Measurements from ENCODE around the gene ADGRD1. TPM values are rescaled to one million over a fixed set of nuclear protein-coding genes. Genes with fewer than 3 reads are reported as not detected.

Gene ADGRD1
- total RNA-seq, 1 experiment from 2014 or later = 0.77 TPM

DNA sequence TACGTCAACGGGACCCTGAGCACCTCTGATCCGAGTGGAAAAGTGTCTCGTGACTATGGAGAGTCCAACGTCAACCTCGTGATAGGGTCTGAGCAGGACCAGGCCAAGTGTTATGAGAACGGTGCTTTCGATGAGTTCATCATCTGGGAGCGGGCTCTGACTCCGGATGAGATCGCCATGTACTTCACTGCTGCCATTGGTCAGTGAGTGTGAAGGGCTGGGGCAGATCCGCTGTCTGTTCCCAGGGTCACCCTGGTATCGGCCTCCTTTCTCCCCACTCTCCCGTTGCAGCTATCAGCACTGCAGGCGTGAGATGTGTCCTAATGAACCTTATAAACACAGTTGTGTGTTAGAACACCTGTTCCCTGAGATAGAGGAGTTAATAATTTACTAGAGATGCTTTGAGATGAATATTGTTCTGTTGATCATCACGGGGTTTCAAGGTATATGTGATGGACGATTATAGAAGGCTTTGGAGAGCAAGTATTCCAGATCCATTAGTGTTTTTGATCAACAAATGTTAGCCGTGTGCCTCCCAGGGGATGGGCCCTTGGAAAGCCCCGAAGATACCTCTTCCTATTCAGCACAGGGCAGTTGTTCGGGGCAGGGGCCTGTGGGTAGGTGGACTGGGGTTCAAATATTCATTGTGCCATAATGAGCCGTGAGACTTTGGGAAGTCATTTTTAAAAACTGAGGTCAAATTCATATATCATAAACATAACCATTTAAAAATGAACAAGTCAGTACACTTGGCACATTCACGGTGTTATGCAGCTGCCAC lies 33.6 kb downstream of the ADGRD1 start:
- Mint-ChIP-seq H3K27ac (no peak overlapping the region), H3K4me3 (no peak overlapping the region), H3K36me3 (no peaks in the 10 kb centered on the region), H3K4me1 (no peaks in the 10 kb centered on the region), H3K27me3 (ENCODE audit: low read depth) (no peaks in the 10 kb centered on the region), H3K9me3 (no peaks in the 10 kb centered on the region)
- ChIA-PET POLR2A (no interaction called here), CTCF (no interaction called here)
- ATAC-seq (no peak), DNase-seq (ENCODE audit: low spot score) (no peak)
- TF ChIP-seq NR2C2 (CRISPR knock-in tag; IDR thresholded peaks at IDR 0.05) = no peak

DNA sequence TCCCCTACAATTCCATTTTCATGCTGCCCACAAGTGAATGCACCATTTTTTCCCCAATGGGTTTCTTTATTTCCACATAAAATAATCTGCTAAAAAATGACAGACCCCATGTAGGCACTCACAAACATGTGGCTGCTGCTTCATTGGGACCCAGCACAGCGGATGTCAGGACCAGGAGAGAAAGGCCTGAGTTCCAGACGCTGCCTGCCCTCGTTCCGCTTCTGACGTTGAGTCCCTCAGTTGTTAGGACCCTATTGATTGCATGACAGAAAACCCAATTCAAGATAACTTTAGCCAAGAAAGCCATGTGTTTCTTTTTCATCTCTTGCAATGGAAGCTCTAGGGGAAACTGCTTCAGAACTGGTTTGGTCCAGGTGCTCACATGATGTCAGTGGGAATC lies 34.6 kb downstream of the ADGRD1 start:
- H3K36me3 Mint-ChIP-seq = no peaks in the 10 kb centered on the region
- CTCF ChIA-PET = no interaction called here
- ATAC-seq = no peak
- POLR2A ChIA-PET = no interaction called here
- H3K27me3 Mint-ChIP-seq (ENCODE audit: low read depth) = no peaks in the 10 kb centered on the region
- no peak overlapping the region for H3K27ac Mint-ChIP-seq
- no peak overlapping the region for H3K4me3 Mint-ChIP-seq
- no peak for DNase-seq (ENCODE audit: low spot score)
- TF ChIP-seq, protein P1, sequence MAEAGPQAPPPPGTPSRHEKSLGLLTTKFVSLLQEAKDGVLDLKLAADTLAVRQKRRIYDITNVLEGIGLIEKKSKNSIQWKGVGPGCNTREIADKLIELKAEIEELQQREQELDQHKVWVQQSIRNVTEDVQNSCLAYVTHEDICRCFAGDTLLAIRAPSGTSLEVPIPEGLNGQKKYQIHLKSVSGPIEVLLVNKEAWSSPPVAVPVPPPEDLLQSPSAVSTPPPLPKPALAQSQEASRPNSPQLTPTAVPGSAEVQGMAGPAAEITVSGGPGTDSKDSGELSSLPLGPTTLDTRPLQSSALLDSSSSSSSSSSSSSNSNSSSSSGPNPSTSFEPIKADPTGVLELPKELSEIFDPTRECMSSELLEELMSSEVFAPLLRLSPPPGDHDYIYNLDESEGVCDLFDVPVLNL (CRISPR knock-in tag; IDR thresholded peaks at IDR 0.05; ENCODE audit: borderline replicate concordance, low read depth) = no peak
- TF ChIP-seq OVOL2 (CRISPR knock-in tag; IDR thresholded peaks at IDR 0.05; ENCODE audit: borderline replicate concordance) (no peak), MYBL2 (CRISPR knock-in tag; IDR thresholded peaks at IDR 0.05) (no peak), RELA (CRISPR knock-in tag; IDR thresholded peaks at IDR 0.05; ENCODE audit: borderline replicate concordance) (no peak), IRF2 (CRISPR knock-in tag; IDR thresholded peaks at IDR 0.05; ENCODE audit: borderline replicate concordance, low read depth) (no peak), NFYB (CRISPR knock-in tag; conservative IDR thresholded peaks at IDR 0.05; ENCODE audit: low read depth) (no peak), SOX15 (CRISPR knock-in tag; IDR thresholded peaks at IDR 0.05) (no peak), ATF1 (CRISPR knock-in tag; IDR thresholded peaks at IDR 0.05) (no peak), EMX1 (CRISPR knock-in tag; IDR thresholded peaks at IDR 0.05) (no peak), ZNF232 (CRISPR knock-in tag; IDR thresholded peaks at IDR 0.05) (no peak)
- TF ChIP-seq, protein P2, sequence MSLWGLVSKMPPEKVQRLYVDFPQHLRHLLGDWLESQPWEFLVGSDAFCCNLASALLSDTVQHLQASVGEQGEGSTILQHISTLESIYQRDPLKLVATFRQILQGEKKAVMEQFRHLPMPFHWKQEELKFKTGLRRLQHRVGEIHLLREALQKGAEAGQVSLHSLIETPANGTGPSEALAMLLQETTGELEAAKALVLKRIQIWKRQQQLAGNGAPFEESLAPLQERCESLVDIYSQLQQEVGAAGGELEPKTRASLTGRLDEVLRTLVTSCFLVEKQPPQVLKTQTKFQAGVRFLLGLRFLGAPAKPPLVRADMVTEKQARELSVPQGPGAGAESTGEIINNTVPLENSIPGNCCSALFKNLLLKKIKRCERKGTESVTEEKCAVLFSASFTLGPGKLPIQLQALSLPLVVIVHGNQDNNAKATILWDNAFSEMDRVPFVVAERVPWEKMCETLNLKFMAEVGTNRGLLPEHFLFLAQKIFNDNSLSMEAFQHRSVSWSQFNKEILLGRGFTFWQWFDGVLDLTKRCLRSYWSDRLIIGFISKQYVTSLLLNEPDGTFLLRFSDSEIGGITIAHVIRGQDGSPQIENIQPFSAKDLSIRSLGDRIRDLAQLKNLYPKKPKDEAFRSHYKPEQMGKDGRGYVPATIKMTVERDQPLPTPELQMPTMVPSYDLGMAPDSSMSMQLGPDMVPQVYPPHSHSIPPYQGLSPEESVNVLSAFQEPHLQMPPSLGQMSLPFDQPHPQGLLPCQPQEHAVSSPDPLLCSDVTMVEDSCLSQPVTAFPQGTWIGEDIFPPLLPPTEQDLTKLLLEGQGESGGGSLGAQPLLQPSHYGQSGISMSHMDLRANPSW (CRISPR knock-in tag; conservative IDR thresholded peaks at IDR 0.05; ENCODE audit: low read depth) = no peak
- TF ChIP-seq, protein P3, sequence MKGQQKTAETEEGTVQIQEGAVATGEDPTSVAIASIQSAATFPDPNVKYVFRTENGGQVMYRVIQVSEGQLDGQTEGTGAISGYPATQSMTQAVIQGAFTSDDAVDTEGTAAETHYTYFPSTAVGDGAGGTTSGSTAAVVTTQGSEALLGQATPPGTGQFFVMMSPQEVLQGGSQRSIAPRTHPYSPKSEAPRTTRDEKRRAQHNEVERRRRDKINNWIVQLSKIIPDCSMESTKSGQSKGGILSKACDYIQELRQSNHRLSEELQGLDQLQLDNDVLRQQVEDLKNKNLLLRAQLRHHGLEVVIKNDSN (CRISPR knock-in tag; IDR thresholded peaks at IDR 0.05) = no peak
- TF ChIP-seq, protein P4, sequence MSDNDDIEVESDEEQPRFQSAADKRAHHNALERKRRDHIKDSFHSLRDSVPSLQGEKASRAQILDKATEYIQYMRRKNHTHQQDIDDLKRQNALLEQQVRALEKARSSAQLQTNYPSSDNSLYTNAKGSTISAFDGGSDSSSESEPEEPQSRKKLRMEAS (CRISPR knock-in tag; IDR thresholded peaks at IDR 0.05) = no peak
- no peaks in the 10 kb centered on the region for H3K4me1 Mint-ChIP-seq
- peaks cover 3% of the 10 kb centered on the region for H3K9me3 Mint-ChIP-seq

DNA sequence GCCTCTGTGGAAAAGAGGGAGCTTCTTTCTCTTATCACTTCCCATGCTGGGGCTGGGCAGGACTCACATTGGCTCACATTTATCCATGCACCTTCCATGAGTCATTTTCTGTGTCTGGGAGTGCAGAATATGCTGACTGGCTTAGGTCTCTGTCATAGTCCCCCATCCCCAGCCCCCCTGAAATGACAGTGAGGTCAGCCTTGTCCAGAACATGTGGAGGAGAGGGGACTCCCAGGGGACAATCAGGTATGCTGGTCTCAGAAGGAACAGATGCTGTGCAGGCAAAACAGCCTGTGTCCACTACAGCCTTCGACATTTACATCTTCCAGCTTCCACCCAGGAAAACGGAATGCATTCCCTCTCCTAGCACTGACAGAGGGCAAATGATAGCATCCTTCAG lies 35.0 kb downstream of the ADGRD1 start:
- ChIA-PET POLR2A (no interaction called here), CTCF (no interaction called here)
- TF ChIP-seq, protein P5, sequence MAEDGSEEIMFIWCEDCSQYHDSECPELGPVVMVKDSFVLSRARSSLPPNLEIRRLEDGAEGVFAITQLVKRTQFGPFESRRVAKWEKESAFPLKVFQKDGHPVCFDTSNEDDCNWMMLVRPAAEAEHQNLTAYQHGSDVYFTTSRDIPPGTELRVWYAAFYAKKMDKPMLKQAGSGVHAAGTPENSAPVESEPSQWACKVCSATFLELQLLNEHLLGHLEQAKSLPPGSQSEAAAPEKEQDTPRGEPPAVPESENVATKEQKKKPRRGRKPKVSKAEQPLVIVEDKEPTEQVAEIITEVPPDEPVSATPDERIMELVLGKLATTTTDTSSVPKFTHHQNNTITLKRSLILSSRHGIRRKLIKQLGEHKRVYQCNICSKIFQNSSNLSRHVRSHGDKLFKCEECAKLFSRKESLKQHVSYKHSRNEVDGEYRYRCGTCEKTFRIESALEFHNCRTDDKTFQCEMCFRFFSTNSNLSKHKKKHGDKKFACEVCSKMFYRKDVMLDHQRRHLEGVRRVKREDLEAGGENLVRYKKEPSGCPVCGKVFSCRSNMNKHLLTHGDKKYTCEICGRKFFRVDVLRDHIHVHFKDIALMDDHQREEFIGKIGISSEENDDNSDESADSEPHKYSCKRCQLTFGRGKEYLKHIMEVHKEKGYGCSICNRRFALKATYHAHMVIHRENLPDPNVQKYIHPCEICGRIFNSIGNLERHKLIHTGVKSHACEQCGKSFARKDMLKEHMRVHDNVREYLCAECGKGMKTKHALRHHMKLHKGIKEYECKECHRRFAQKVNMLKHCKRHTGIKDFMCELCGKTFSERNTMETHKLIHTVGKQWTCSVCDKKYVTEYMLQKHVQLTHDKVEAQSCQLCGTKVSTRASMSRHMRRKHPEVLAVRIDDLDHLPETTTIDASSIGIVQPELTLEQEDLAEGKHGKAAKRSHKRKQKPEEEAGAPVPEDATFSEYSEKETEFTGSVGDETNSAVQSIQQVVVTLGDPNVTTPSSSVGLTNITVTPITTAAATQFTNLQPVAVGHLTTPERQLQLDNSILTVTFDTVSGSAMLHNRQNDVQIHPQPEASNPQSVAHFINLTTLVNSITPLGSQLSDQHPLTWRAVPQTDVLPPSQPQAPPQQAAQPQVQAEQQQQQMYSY (CRISPR knock-in tag; IDR thresholded peaks at IDR 0.05) = no peak
- TF ChIP-seq GRHL2 (CRISPR knock-in tag; IDR thresholded peaks at IDR 0.05; ENCODE audit: insufficient replicate concordance, severe bottlenecking) (no peak), ZNF423 (CRISPR knock-in tag; IDR thresholded peaks at IDR 0.05) (no peak), ESRRA (CRISPR knock-in tag; IDR thresholded peaks at IDR 0.05; ENCODE audit: borderline replicate concordance) (no peak), ZNF121 (CRISPR knock-in tag; IDR thresholded peaks at IDR 0.05) (no peak), RELA (CRISPR knock-in tag; IDR thresholded peaks at IDR 0.05; ENCODE audit: borderline replicate concordance) (no peak), TEAD4 (CRISPR knock-in tag; IDR thresholded peaks at IDR 0.05) (no peak)
- TF ChIP-seq, protein P4 (CRISPR knock-in tag; IDR thresholded peaks at IDR 0.05) = no peak
- TF ChIP-seq, protein P6, sequence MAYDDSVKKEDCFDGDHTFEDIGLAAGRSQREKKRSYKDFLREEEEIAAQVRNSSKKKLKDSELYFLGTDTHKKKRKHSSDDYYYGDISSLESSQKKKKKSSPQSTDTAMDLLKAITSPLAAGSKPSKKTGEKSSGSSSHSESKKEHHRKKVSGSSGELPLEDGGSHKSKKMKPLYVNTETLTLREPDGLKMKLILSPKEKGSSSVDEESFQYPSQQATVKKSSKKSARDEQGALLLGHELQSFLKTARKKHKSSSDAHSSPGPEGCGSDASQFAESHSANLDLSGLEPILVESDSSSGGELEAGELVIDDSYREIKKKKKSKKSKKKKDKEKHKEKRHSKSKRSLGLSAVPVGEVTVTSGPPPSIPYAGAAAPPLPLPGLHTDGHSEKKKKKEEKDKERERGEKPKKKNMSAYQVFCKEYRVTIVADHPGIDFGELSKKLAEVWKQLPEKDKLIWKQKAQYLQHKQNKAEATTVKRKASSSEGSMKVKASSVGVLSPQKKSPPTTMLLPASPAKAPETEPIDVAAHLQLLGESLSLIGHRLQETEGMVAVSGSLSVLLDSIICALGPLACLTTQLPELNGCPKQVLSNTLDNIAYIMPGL (CRISPR knock-in tag; IDR thresholded peaks at IDR 0.05) = no peak
- no peak overlapping the region for H3K27ac Mint-ChIP-seq
- H3K4me1 Mint-ChIP-seq = no peaks in the 10 kb centered on the region
- no peaks in the 10 kb centered on the region for H3K27me3 Mint-ChIP-seq (ENCODE audit: low read depth)
- no peaks in the 10 kb centered on the region for H3K36me3 Mint-ChIP-seq
- ATAC-seq (no peak), DNase-seq (ENCODE audit: low spot score) (no peak)
- no peak overlapping the region for H3K4me3 Mint-ChIP-seq
- peaks cover 4% of the 10 kb centered on the region for H3K9me3 Mint-ChIP-seq

All from WTC11 (cell line).